Measurements from ENCODE around the gene ADGRD1.
"Not testable (repeated sequence)": the region's sequence is repeated elsewhere in the genome, so short reads cannot be mapped to it uniquely, and the experiment has no call there.

Gene ADGRD1

DNA sequence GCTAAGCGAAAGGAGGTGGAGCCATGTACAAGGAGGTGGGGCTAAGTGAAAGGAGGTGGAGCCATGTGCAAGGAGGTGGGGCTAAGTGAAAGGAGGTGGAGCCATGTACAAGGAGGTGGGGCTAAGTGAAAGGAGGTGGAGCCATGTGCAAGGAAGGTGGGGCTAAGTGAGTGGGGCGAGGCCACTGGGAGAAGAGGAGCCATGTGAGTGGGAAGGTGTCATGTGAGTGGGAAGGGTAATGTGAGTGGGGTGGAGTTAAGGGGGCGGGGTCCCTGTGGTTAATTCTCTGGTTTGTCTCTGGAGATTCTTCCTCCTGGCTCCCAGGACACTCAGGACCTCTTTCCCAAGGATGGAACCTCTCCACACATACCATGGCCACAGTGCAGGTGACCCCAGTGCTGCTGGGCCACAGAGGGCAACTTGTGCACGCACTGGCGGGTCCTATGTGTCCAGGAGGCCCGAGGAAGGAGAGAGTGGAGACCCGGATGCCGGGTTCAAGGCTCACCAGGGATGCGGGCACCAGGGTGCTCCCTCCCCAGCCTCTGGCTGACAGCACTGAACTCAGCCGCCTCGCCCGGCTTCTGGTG is 117.6 kb downstream of the ADGRD1 start:
- not testable (repeated sequence) for H3K4me1 ChIP-seq (ENCODE audit: control insufficient read depth in 1 of 2, insufficient read depth in 2 of 2, low read length in 2 of 2); H3K36me3 ChIP-seq (ENCODE audit: control insufficient read depth in 1 of 2, insufficient read depth in 2 of 2, low read length in 2 of 2); H3K9me3 ChIP-seq (ENCODE audit: control insufficient read depth in 1 of 2, low read length in 2 of 2); H3K27ac ChIP-seq (ENCODE audit: low read depth, low read length); H3K4me3 ChIP-seq (ENCODE audit: low read depth in 1 of 2, low read length in 2 of 2); H3K9ac ChIP-seq (ENCODE audit: low read depth in 1 of 2, low read length in 2 of 2); H3K27me3 ChIP-seq (ENCODE audit: control insufficient read depth in 1 of 2, insufficient read depth in 2 of 2, low read length in 2 of 2)

GRCh38 chr12:131071950-131072349 is 118.2 kb downstream of the ADGRD1 start:
- H3K36me3 ChIP-seq (ENCODE audit: control insufficient read depth in 1 of 2, insufficient read depth in 2 of 2, low read length in 2 of 2); H3K9ac ChIP-seq (ENCODE audit: low read depth in 1 of 2, low read length in 2 of 2); H3K4me1 ChIP-seq (ENCODE audit: control insufficient read depth in 1 of 2, insufficient read depth in 2 of 2, low read length in 2 of 2); H3K4me3 ChIP-seq (ENCODE audit: low read depth in 1 of 2, low read length in 2 of 2); H3K27ac ChIP-seq (ENCODE audit: low read depth, low read length); H3K9me3 ChIP-seq (ENCODE audit: control insufficient read depth in 1 of 2, low read length in 2 of 2); H3K27me3 ChIP-seq (ENCODE audit: control insufficient read depth in 1 of 2, insufficient read depth in 2 of 2, low read length in 2 of 2): not testable (repeated sequence)

DNA sequence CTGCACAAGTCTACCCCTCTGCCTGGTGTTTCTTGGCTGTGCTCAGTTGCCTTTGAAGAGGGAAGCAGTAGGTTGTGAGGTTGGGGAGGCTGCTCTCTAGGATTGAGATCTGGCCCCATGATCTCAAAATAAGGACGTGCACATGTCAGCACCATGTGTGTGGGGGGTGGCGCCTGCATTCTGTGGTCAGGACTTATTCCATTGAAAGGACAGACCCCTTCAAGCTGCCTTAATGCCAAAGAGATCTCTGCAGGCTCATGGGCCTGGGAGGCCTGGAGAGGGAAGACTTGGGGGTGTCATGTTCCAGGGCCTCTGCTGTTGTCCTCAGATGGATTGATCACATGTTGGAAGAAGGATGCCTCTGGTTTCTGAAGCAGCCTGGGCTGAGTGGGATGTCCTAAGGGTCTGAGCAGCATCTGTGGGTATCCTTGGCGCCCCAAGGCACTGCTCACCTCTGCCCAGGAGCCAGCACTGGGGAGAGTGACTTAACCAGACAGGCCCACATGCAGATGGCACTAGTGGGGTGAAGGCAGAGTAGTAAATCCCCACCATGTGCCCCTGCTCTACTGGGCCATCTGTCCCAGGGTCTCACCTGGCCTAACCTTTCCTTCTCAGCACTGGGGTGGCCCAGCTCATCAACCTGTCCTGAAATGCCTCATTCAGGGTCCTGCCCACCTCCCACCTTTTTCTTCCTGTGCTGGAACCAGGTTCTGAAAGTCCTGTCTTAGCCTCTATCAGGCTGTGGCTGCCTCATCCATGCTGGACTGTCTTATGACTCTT is 118.9 kb downstream of the ADGRD1 start:
- no peak overlapping the region for H3K4me3 ChIP-seq (ENCODE audit: low read depth in 1 of 2, low read length in 2 of 2)
- H3K27ac ChIP-seq (ENCODE audit: low read depth, low read length): no peak overlapping the region
- no peaks in the 10 kb centered on the region for H3K27me3 ChIP-seq (ENCODE audit: control insufficient read depth in 1 of 2, insufficient read depth in 2 of 2, low read length in 2 of 2)
- H3K9ac ChIP-seq (ENCODE audit: low read depth in 1 of 2, low read length in 2 of 2): no peak overlapping the region
- H3K9me3 ChIP-seq (ENCODE audit: control insufficient read depth in 1 of 2, low read length in 2 of 2): no peaks in the 10 kb centered on the region
- H3K4me1 ChIP-seq (ENCODE audit: control insufficient read depth in 1 of 2, insufficient read depth in 2 of 2, low read length in 2 of 2): no peaks in the 10 kb centered on the region
- H3K36me3 ChIP-seq (ENCODE audit: control insufficient read depth in 1 of 2, insufficient read depth in 2 of 2, low read length in 2 of 2): no peaks in the 10 kb centered on the region

GRCh38 chr12:131074221-131075083 is 120.7 kb downstream of the ADGRD1 start:
- Histone ChIP-seq H3K27me3 (ENCODE audit: control insufficient read depth in 1 of 2, insufficient read depth in 2 of 2, low read length in 2 of 2) (no peaks in the 10 kb centered on the region), H3K9ac (ENCODE audit: low read depth in 1 of 2, low read length in 2 of 2) (no peak overlapping the region), H3K4me1 (ENCODE audit: control insufficient read depth in 1 of 2, insufficient read depth in 2 of 2, low read length in 2 of 2) (no peaks in the 10 kb centered on the region), H3K36me3 (ENCODE audit: control insufficient read depth in 1 of 2, insufficient read depth in 2 of 2, low read length in 2 of 2) (no peaks in the 10 kb centered on the region), H3K9me3 (ENCODE audit: control insufficient read depth in 1 of 2, low read length in 2 of 2) (no peaks in the 10 kb centered on the region), H3K4me3 (ENCODE audit: low read depth in 1 of 2, low read length in 2 of 2) (no peak overlapping the region), H3K27ac (ENCODE audit: low read depth, low read length) (no peak overlapping the region)

- no peaks in the 10 kb centered on the region for H3K36me3 ChIP-seq (ENCODE audit: control insufficient read depth in 1 of 2, insufficient read depth in 2 of 2, low read length in 2 of 2)
- no peaks in the 10 kb centered on the region for H3K9me3 ChIP-seq (ENCODE audit: control insufficient read depth in 1 of 2, low read length in 2 of 2)
- no peaks in the 10 kb centered on the region for H3K27me3 ChIP-seq (ENCODE audit: control insufficient read depth in 1 of 2, insufficient read depth in 2 of 2, low read length in 2 of 2)
- no peak overlapping the region for H3K9ac ChIP-seq (ENCODE audit: low read depth in 1 of 2, low read length in 2 of 2)
- H3K4me1 ChIP-seq (ENCODE audit: control insufficient read depth in 1 of 2, insufficient read depth in 2 of 2, low read length in 2 of 2): no peaks in the 10 kb centered on the region
- H3K27ac ChIP-seq (ENCODE audit: low read depth, low read length): no peak overlapping the region
- H3K4me3 ChIP-seq (ENCODE audit: low read depth in 1 of 2, low read length in 2 of 2): no peak overlapping the region
These were observed 121.5 kb downstream of the ADGRD1 start for GRCh38 chr12:131075194-131075593.

GRCh38 chr12:131075611-131076010 is 121.9 kb downstream of the ADGRD1 start:
- Histone ChIP-seq H3K27ac (ENCODE audit: low read depth, low read length) (no peak overlapping the region), H3K27me3 (ENCODE audit: control insufficient read depth in 1 of 2, insufficient read depth in 2 of 2, low read length in 2 of 2) (no peaks in the 10 kb centered on the region), H3K4me1 (ENCODE audit: control insufficient read depth in 1 of 2, insufficient read depth in 2 of 2, low read length in 2 of 2) (no peaks in the 10 kb centered on the region), H3K4me3 (ENCODE audit: low read depth in 1 of 2, low read length in 2 of 2) (no peak overlapping the region), H3K9ac (ENCODE audit: low read depth in 1 of 2, low read length in 2 of 2) (no peak overlapping the region), H3K36me3 (ENCODE audit: control insufficient read depth in 1 of 2, insufficient read depth in 2 of 2, low read length in 2 of 2) (no peaks in the 10 kb centered on the region), H3K9me3 (ENCODE audit: control insufficient read depth in 1 of 2, low read length in 2 of 2) (no peaks in the 10 kb centered on the region)

- H3K27ac ChIP-seq (ENCODE audit: low read depth, low read length): no peak overlapping the region
- no peak overlapping the region for H3K4me3 ChIP-seq (ENCODE audit: low read depth in 1 of 2, low read length in 2 of 2)
- H3K36me3 ChIP-seq (ENCODE audit: control insufficient read depth in 1 of 2, insufficient read depth in 2 of 2, low read length in 2 of 2): no peaks in the 10 kb centered on the region
- H3K27me3 ChIP-seq (ENCODE audit: control insufficient read depth in 1 of 2, insufficient read depth in 2 of 2, low read length in 2 of 2): no peaks in the 10 kb centered on the region
- no peak overlapping the region for H3K9ac ChIP-seq (ENCODE audit: low read depth in 1 of 2, low read length in 2 of 2)
- no peaks in the 10 kb centered on the region for H3K9me3 ChIP-seq (ENCODE audit: control insufficient read depth in 1 of 2, low read length in 2 of 2)
- no peaks in the 10 kb centered on the region for H3K4me1 ChIP-seq (ENCODE audit: control insufficient read depth in 1 of 2, insufficient read depth in 2 of 2, low read length in 2 of 2)
These were observed 122.6 kb downstream of the ADGRD1 start for GRCh38 chr12:131076296-131076695.

DNA sequence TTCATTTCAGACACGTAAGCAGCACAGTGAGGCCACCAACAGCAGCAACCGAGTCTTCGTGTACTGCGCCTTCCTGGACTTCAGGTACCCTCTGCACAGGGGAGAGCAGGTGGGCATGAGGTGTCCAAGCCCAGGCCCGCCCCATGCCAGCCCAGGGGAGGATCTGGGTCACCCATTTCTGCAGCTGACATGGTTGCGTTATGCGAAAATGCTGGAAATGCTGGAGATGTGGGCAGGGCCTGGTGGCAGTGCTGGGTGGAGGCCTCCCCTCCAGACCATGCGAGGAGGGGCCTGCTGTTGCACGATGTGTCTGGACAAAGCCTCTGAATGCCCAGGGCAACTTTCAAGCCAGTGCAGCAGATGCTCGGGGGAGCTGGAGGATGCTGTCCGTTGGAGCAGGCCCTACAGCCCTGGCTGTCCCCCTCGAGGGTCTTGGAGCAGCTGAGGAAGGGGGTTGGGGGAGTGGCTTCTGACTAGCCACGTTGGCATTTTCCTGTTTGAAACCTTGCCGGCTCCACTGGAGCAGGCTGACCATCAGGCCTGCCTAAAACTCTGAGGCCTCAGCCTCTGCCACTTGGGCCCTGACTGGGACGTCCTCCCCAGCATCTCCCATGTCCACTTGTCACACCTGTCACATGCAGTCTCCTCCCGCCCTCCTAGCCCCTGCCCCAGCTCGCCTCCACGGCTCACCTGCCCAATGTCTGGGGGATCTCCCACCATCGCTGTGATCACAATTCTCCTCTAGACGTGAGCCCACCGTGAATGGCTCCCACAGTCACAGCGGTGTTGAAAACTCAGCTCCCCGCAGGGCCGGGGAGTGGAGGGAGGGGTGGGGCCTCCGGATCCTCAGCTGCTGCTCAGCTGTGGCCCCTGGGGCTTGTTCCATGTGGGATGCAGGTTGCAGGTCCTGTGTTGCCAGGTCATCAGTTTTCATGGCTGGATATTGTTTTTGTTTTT is 123.4 kb downstream of the ADGRD1 start:
- no peaks in the 10 kb centered on the region for H3K9me3 ChIP-seq (ENCODE audit: control insufficient read depth in 1 of 2, low read length in 2 of 2)
- no peaks in the 10 kb centered on the region for H3K36me3 ChIP-seq (ENCODE audit: control insufficient read depth in 1 of 2, insufficient read depth in 2 of 2, low read length in 2 of 2)
- H3K9ac ChIP-seq (ENCODE audit: low read depth in 1 of 2, low read length in 2 of 2): no peak overlapping the region
- H3K4me1 ChIP-seq (ENCODE audit: control insufficient read depth in 1 of 2, insufficient read depth in 2 of 2, low read length in 2 of 2): no peaks in the 10 kb centered on the region
- H3K4me3 ChIP-seq (ENCODE audit: low read depth in 1 of 2, low read length in 2 of 2): no peak overlapping the region
- H3K27me3 ChIP-seq (ENCODE audit: control insufficient read depth in 1 of 2, insufficient read depth in 2 of 2, low read length in 2 of 2): no peaks in the 10 kb centered on the region
- H3K27ac ChIP-seq (ENCODE audit: low read depth, low read length): no peak overlapping the region

DNA sequence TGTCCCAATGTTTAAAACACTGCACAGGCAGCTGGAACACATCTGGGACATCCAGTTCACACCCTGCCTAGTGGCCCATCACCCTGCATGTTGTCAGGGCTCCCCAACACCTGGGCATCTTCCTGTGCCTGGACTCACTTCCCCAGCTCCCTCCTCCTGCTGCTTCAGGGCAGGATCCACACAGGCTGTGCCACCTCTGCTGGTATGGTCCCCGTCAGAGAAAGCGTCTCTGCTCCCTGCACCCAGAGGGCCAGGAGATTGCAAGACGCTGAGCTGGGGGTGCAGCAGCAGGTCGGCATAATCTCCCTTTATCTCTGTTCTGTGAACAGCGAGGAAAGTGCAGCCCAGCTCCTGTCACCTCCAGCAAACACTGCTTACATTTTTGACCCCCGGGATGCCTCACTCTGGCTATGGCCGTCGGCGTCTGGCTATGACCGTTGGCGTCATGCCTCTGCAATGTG is 124.3 kb downstream of the ADGRD1 start:
- Histone ChIP-seq H3K9me3 (ENCODE audit: control insufficient read depth in 1 of 2, low read length in 2 of 2) (no peaks in the 10 kb centered on the region), H3K27ac (ENCODE audit: low read depth, low read length) (no peak overlapping the region), H3K4me1 (ENCODE audit: control insufficient read depth in 1 of 2, insufficient read depth in 2 of 2, low read length in 2 of 2) (no peaks in the 10 kb centered on the region), H3K9ac (ENCODE audit: low read depth in 1 of 2, low read length in 2 of 2) (no peak overlapping the region), H3K27me3 (ENCODE audit: control insufficient read depth in 1 of 2, insufficient read depth in 2 of 2, low read length in 2 of 2) (no peaks in the 10 kb centered on the region), H3K4me3 (ENCODE audit: low read depth in 1 of 2, low read length in 2 of 2) (no peak overlapping the region), H3K36me3 (ENCODE audit: control insufficient read depth in 1 of 2, insufficient read depth in 2 of 2, low read length in 2 of 2) (no peaks in the 10 kb centered on the region)

All from duodenal mucosa (tissue), 2 donors.